HepG2 (cell line): Measurements from ENCODE around the gene SEZ6. TPM values are rescaled to one million over a fixed set of nuclear protein-coding genes. Genes with fewer than 3 reads are reported as not detected.

Source experiments
- ATAC-seq: fragments of 200-7000 bp; cut with Tn5 transposase; 3 replicates; pipeline ENCODE4 v1.9.1; 2020; ENCODE audit warnings: mild to moderate bottlenecking, moderate library complexity
- BruUV-seq: library from RNA; stranded (reverse); fragments of 400-500 nt; replicated peaks from 2 replicates; lab custom pipeline; 2021; lab: Mats Ljungman, UMichigan
- CTCF ChIA-PET: fragments of 300-600 bp; formaldehyde crosslinking; extraction: SDS; loops from one replicate; lab custom pipeline; 2021; ENCODE audit warnings: low total read pairs, inconsistent platforms, low intra/inter-chr PET ratio; lab: Yijun Ruan, JAX
- POLR2A ChIA-PET: fragments of 350-600 bp; sonication (Branson Sonifier 250); formaldehyde crosslinking; loops from one replicate; lab custom pipeline; 2020; ENCODE audit warnings: antibody characterized with exemption, inconsistent platforms; lab: Yijun Ruan, JAX
- DNase-seq: peaks from one replicate; pipeline ENCODE4 v3.0.0-alpha.2; 2015; ENCODE audit warnings: low spot score
- FAIRE-seq: peaks from 3 replicates; lab custom pipeline; 2011; peaks lifted over from hg19 to GRCh38; lab: Jason Lieb, UNC
- H2AFZ ChIP-seq: one replicate; pipeline ENCODE4 v1.6.1; 2011; ENCODE audit warnings: low read length, inconsistent platforms
- H3K27ac ChIP-seq: fragments of 300-600 bp; 3 replicates; pipeline ENCODE4 v1.8.0; 2011; ENCODE audit warnings: mixed run types, mild to moderate bottlenecking, mixed read lengths, low read length, inconsistent platforms; ENCODE audit not compliant: insufficient read depth; ENCODE audit errors: extremely low read length
- H3K27me3 ChIP-seq, 2 experiments: fragments of 200-600 bp in 1 of 2; 2 replicates in 1 of 2; 3 replicates in 1 of 2; pipeline versions ENCODE4 v1.6.0 to v1.8.0; 2011; ENCODE audit warnings: low read length in 2 of 2, mild to moderate bottlenecking in 2 of 2, moderate library complexity in 2 of 2, inconsistent platforms in 1 of 2; ENCODE audit not compliant: insufficient read depth in 2 of 2, control insufficient read depth in 1 of 2
- H3K36me3 ChIP-seq, 2 experiments: fragments of 200-600 bp in 1 of 2; replicated peaks in 1 of 2; 2 replicates in 1 of 2; 3 replicates in 1 of 2; pipeline versions ENCODE4 v1.5.1 to v1.8.0; 2011; ENCODE audit warnings: low read length in 2 of 2, inconsistent platforms in 1 of 2; ENCODE audit not compliant: insufficient read depth in 2 of 2, control insufficient read depth in 1 of 2
- H3K4me1 ChIP-seq: 2 replicates; pipeline ENCODE4 v1.5.1; 2012; ENCODE audit warnings: low read length, inconsistent platforms; ENCODE audit not compliant: insufficient read depth
- H3K4me2 ChIP-seq: 2 replicates; pipeline ENCODE4 v1.6.0; 2011; ENCODE audit warnings: low read depth, low read length, inconsistent platforms
- H3K4me3 ChIP-seq, 3 experiments: fragments of 200-600 bp in 1 of 3; sonication (generic), shearing (Covaris generic) in 1 of 3; replicated peaks in 1 of 3; 2 replicates each; pipeline ENCODE4 v1.5.1; 2011 to 2016; ENCODE audit warnings: low read length in 3 of 3, inconsistent platforms in 2 of 3, low read depth in 2 of 3, mild to moderate bottlenecking in 2 of 3, control low read depth in 1 of 3, mixed read lengths in 1 of 3; ENCODE audit not compliant: insufficient read depth in 1 of 3
- H3K79me2 ChIP-seq: one replicate; pipeline ENCODE4 v1.6.1; 2011; ENCODE audit warnings: low read length, inconsistent platforms; ENCODE audit not compliant: insufficient read depth
- H3K9ac ChIP-seq: 2 replicates; pipeline ENCODE4 v1.6.0; 2011; ENCODE audit warnings: mild to moderate bottlenecking, low read depth, low read length, inconsistent platforms; ENCODE audit not compliant: insufficient read depth
- H3K9me3 ChIP-seq: 2 replicates; pipeline ENCODE4 v1.5.1; 2012; ENCODE audit warnings: mild to moderate bottlenecking, low read length
- H4K20me1 ChIP-seq: 2 replicates; pipeline ENCODE4 v1.6.0; 2011; ENCODE audit warnings: inconsistent platforms, mild to moderate bottlenecking, low read length, moderate library complexity; ENCODE audit not compliant: insufficient read depth
- ARID2 ChIP-seq: sonication (generic); formaldehyde crosslinking; IDR thresholded peaks from 2 replicates; pipeline ENCODE4 v1.8.1; 2022; ENCODE audit warnings: mild to moderate bottlenecking, missing genetic modification reagents, borderline replicate concordance
- CTCF ChIP-seq: sonication (generic); formaldehyde crosslinking; IDR thresholded peaks from 2 replicates; pipeline ENCODE4 v1.5.0; 2020; ENCODE audit warnings: mild to moderate bottlenecking, missing genetic modification reagents, moderate library complexity
- DR1 ChIP-seq: sonication (generic); formaldehyde crosslinking; IDR thresholded peaks from 2 replicates; pipeline ENCODE4 v1.8.0; 2021; ENCODE audit warnings: mild to moderate bottlenecking, missing genetic modification reagents, inconsistent platforms
- EED ChIP-seq: sonication (generic); formaldehyde crosslinking; IDR thresholded peaks from 2 replicates; pipeline ENCODE4 v1.5.0; 2020; ENCODE audit warnings: mild to moderate bottlenecking, missing genetic modification reagents
- FOXP1 ChIP-seq, 2 experiments: fragments of 450-650 bp in 1 of 2; IDR thresholded peaks; 2 replicates each; pipeline ENCODE4 v1.6.1; 2017 to 2018; ENCODE audit warnings: antibody characterized with exemption in 1 of 2
- HNRNPLL ChIP-seq: fragments of 200-400 bp; formaldehyde crosslinking; IDR thresholded peaks from 2 replicates; pipeline ENCODE4 v1.6.1; 2017; ENCODE audit warnings: mild to moderate bottlenecking, low read depth, low read length; ENCODE audit not compliant: poor library complexity, severe bottlenecking
- JDP2 ChIP-seq: sonication (generic); formaldehyde crosslinking; IDR thresholded peaks from 2 replicates; pipeline ENCODE4 v1.8.1; 2022; ENCODE audit warnings: missing genetic modification reagents, borderline replicate concordance
- KLF9 ChIP-seq: IDR thresholded peaks from 2 replicates; pipeline ENCODE4 v1.6.1; 2016; ENCODE audit warnings: low read depth
- NCOA2 ChIP-seq: sonication (generic); formaldehyde crosslinking; IDR thresholded peaks from 2 replicates; pipeline ENCODE4 v1.8.0; 2022; ENCODE audit warnings: inconsistent platforms
- SAFB2 ChIP-seq: sonication (generic); formaldehyde crosslinking; IDR thresholded peaks from 2 replicates; pipeline ENCODE4 v1.5.1; 2020; ENCODE audit warnings: missing genetic modification reagents, low read depth, mild to moderate bottlenecking, borderline replicate concordance
- SIN3A ChIP-seq: IDR thresholded peaks from 2 replicates; pipeline ENCODE4 v1.6.1; 2011; ENCODE audit warnings: low read depth, mild to moderate bottlenecking, control low read depth, low read length, borderline replicate concordance
- SMARCC2 ChIP-seq: fragments of 450-650 bp; IDR thresholded peaks from 2 replicates; pipeline ENCODE4 v1.6.1; 2017; ENCODE audit warnings: antibody characterized with exemption, mild to moderate bottlenecking
- SPEN ChIP-seq: sonication (generic); formaldehyde crosslinking; IDR thresholded peaks from 2 replicates; pipeline ENCODE4 v1.5.1; 2020; ENCODE audit warnings: low read depth, mild to moderate bottlenecking, missing genetic modification reagents
- TEAD3 ChIP-seq: optimal IDR thresholded peaks from 2 replicates; pipeline ENCODE3; 2016; ENCODE audit warnings: borderline replicate concordance
- TFDP1 ChIP-seq: IDR thresholded peaks from 2 replicates; pipeline ENCODE4 v1.6.1; 2016; ENCODE audit warnings: missing compliant biosample characterization, missing genetic modification reagents, borderline replicate concordance
- ZEB1 ChIP-seq: IDR thresholded peaks from 2 replicates; pipeline ENCODE4 v1.6.1; 2012; ENCODE audit warnings: mild to moderate bottlenecking, low read depth, inconsistent platforms; ENCODE audit not compliant: insufficient replicate concordance
- ZFP36L2 ChIP-seq: sonication (generic); formaldehyde crosslinking; IDR thresholded peaks from 2 replicates; pipeline ENCODE4 v1.4.0; 2020; ENCODE audit warnings: missing genetic modification reagents
- ZNF501 ChIP-seq: sonication (generic); formaldehyde crosslinking; IDR thresholded peaks from 2 replicates; pipeline ENCODE4 v1.5.1; 2020; ENCODE audit warnings: mild to moderate bottlenecking, moderate library complexity, missing genetic modification reagents
- ZNF589 ChIP-seq: sonication (generic); formaldehyde crosslinking; conservative IDR thresholded peaks from 2 replicates; pipeline ENCODE4 v1.8.0; 2022; ENCODE audit warnings: mild to moderate bottlenecking, moderate library complexity, missing genetic modification reagents
- in situ Hi-C: cut with HindIII; loops from 2 replicates; pipeline ENCODE4 v1.10.0; 2017; ENCODE audit warnings: low pct_unique_long_range_greater_than_20kb; ENCODE audit not compliant: extremely low pct_ligation_motif_present
- intact Hi-C: fragments of 100-400 bp; cut with micrococcal nuclease; formaldehyde crosslinking; loops from one replicate; pipeline ENCODE4 v1.10.0; 2022; ENCODE audit not compliant: unreplicated experiment
- polyA plus RNA-seq, 8 experiments: library from polyadenylated mRNA; depleted of rRNA in 3 of 8; stranded (reverse) in 7 of 8; unstranded in 1 of 8; fragments of >200 nt; fragmentation: Illumina TruSeq in 4 of 8; extraction: Trizol in 4 of 8; gene quantifications; 2 replicates each; pipeline versions ENCODE4 v1.2.1 to v1.2.3, GENCODE V29; 2011 to 2016; ENCODE audit warnings: low read depth in 4 of 8, missing spikeins in 1 of 8, mixed read lengths in 1 of 8; ENCODE audit not compliant: insufficient read depth in 1 of 8
- total RNA-seq, 5 experiments: library from RNA; depleted of rRNA; stranded (reverse); fragments of >200 nt; fragmentation: Illumina TruSeq; extraction: Trizol; gene quantifications; 2 replicates each; pipeline ENCODE4 v1.2.3, GENCODE V29; 2016; ENCODE audit warnings: low read depth in 1 of 5

The SEZ6 gene
- total and polyA plus RNA-seq, 2 of the 13 experiments (the other 11 are each of a cell fraction or from before 2014, with no cell fraction given), result not detected

GRCh38 chr17:28991779-28992178 is 14.1 kb downstream of the SEZ6 start (continued):
- no peak for TF ChIP-seq TFDP1 (CRISPR knock-in tag)
- no peak for TF ChIP-seq SIN3A
- no peak for TF ChIP-seq EED (CRISPR knock-in tag)

GRCh38 chr17:28989028-28989427 is 16.8 kb downstream of the SEZ6 start:
- BruUV-seq, result no TSS peak
- intact Hi-C loops, result no loop called here
- no peak overlapping the region for H3K4me3 ChIP-seq
- ATAC-seq (no peak), FAIRE-seq (no peak), DNase-seq (no peak)
- H3K36me3 ChIP-seq, result no peaks in the 10 kb centered on the region
- no peaks in the 10 kb centered on the region for H3K79me2 ChIP-seq
- POLR2A ChIA-PET, result no interaction called here
- no peak overlapping the region for H3K27ac ChIP-seq
- H2AFZ ChIP-seq, result no peak overlapping the region
- in situ Hi-C loops, result no loop called here
- CTCF ChIA-PET, result no interaction called here
- H3K4me2 ChIP-seq, result no peak overlapping the region
- H3K9me3 ChIP-seq, result no peaks in the 10 kb centered on the region
- H3K9ac ChIP-seq, result no peak overlapping the region
- H3K4me1 ChIP-seq, result peaks cover 48% of the 10 kb centered on the region
- peaks cover 8 to 47% of the 10 kb centered on the region in 2 experiments; a peak in 3 of 5 replicates for H3K27me3 ChIP-seq
- no peaks in the 10 kb centered on the region for H4K20me1 ChIP-seq
- no peak for TF ChIP-seq TEAD3 (CRISPR knock-in tag)
- TF ChIP-seq ZNF589 (CRISPR knock-in tag), result no peak
- TF ChIP-seq JDP2, result no peak
- TF ChIP-seq ZEB1, result no peak
- no peak for TF ChIP-seq HNRNPLL
- no peak for TF ChIP-seq NCOA2 (CRISPR knock-in tag)
- TF ChIP-seq DR1, result no peak
- no peak for TF ChIP-seq ZFP36L2 (CRISPR knock-in tag)
- TF ChIP-seq CTCF, result no peak
- TF ChIP-seq FOXP1 (IDR thresholded peaks at IDR 0.05), result no peak
- no peak for TF ChIP-seq FOXP1 (CRISPR knock-in tag; IDR thresholded peaks at IDR 0.05)
- TF ChIP-seq KLF9 (CRISPR knock-in tag), result no peak
- no peak for TF ChIP-seq SMARCC2
- no peak for TF ChIP-seq SAFB2
- TF ChIP-seq ZNF501 (CRISPR knock-in tag), result no peak
- TF ChIP-seq SPEN (CRISPR knock-in tag), result no peak
- no peak for TF ChIP-seq ARID2
